ENCODE data around the gene TREML4. TPM values are rescaled to one million over a fixed set of nuclear protein-coding genes. Genes with fewer than 3 reads are reported as not detected.
"Not testable (repeated sequence)": the region's sequence is repeated elsewhere in the genome, so short reads cannot be mapped to it uniquely, and the experiment has no call there.

Gene TREML4
- total and polyA plus RNA-seq, 10 donors = 0.44 to 2.2 TPM; not detected in 8

GRCh38 chr6:41236276-41236675, 8.1 kb downstream of the TREML4 start:
- no peak for DNase-seq
- no peaks in the 10 kb centered on the region for H3K9me3 ChIP-seq
- peaks cover 0 to 39% (median 13%) of the 10 kb centered on the region in 7 donors for H3K27me3 ChIP-seq (replicated peaks in 1 of 7)
- TF ChIP-seq POLR2A (IDR thresholded peaks at IDR 0.05) (no peak), CTCF (IDR thresholded peaks at IDR 0.05 in 8 of 11, conservative IDR thresholded peaks at IDR 0.05 in 3 of 11) (no peak), POLR2AphosphoS5 (IDR thresholded peaks at IDR 0.05) (no peak)
- no peaks in the 10 kb centered on the region for H3K36me3 ChIP-seq
- H3K4me1 ChIP-seq = no peaks in the 10 kb centered on the region
- WGBS, 5 donors = 56 to 91% (median 77%) methylated on average over 4 of the region's 4 CpGs
- intact Hi-C loops (cut with DNase I; ENCODE audit: low total_unique reads) = no loop called here
- H3K27ac ChIP-seq = no peak overlapping the region
- no peak overlapping the region for H3K4me3 ChIP-seq

- Histone ChIP-seq H3K27ac (no peak overlapping the region), H3K4me1 (no peaks in the 10 kb centered on the region), H3K36me3 (no peaks in the 10 kb centered on the region), H3K27me3 (replicated peaks in 1 of 7) (peaks cover 0 to 39% (median 13%) of the 10 kb centered on the region in 7 donors), H3K9me3 (no peaks in the 10 kb centered on the region), H3K4me3 (no peak overlapping the region)
- no peak for TF ChIP-seq POLR2AphosphoS5 (IDR thresholded peaks at IDR 0.05)
- TF ChIP-seq POLR2A (IDR thresholded peaks at IDR 0.05) = no peak
- no peak for TF ChIP-seq CTCF (IDR thresholded peaks at IDR 0.05 in 8 of 11, conservative IDR thresholded peaks at IDR 0.05 in 3 of 11)
- DNase-seq = no peak
- WGBS, 5 donors = 67 to 83% (median 78%) methylated on average over 5 of the region's 5 CpGs
- intact Hi-C loops (cut with DNase I; ENCODE audit: low total_unique reads) = no loop called here
Observed at GRCh38 chr6:41237128-41237527, 9.0 kb downstream of the TREML4 start.

- 23 to 64% (median 26%) methylated on average over 22 of the region's 22 CpGs for WGBS, 5 donors
- no peaks in the 10 kb centered on the region for H3K9me3 ChIP-seq
- TF ChIP-seq POLR2A (IDR thresholded peaks at IDR 0.05) (no peak), POLR2AphosphoS5 (IDR thresholded peaks at IDR 0.05) (no peak), CTCF (IDR thresholded peaks at IDR 0.05 in 8 of 11, conservative IDR thresholded peaks at IDR 0.05 in 3 of 11) (no peak)
- no peaks in the 10 kb centered on the region for H3K36me3 ChIP-seq
- intact Hi-C loops (cut with DNase I; ENCODE audit: low total_unique reads) = no loop called here
- no peaks in the 10 kb centered on the region for H3K4me1 ChIP-seq
- peaks cover 0 to 39% (median 13%) of the 10 kb centered on the region in 7 donors for H3K27me3 ChIP-seq (replicated peaks in 1 of 7)
- no peak overlapping the region for H3K27ac ChIP-seq
- no peak for DNase-seq
- H3K4me3 ChIP-seq = no peak overlapping the region
Observed at GRCh38 chr6:41239467-41240159, 11.5 kb downstream of the TREML4 start.

GRCh38 chr6:41246529-41246928, 18.4 kb downstream of the TREML4 start:
- DNase-seq; H3K4me3 ChIP-seq; H3K4me1 ChIP-seq; intact Hi-C loops (cut with DNase I; ENCODE audit: low total_unique reads); H3K9me3 ChIP-seq; H3K27ac ChIP-seq; H3K27me3 ChIP-seq (replicated peaks in 1 of 7); H3K36me3 ChIP-seq: not testable (repeated sequence)
- 90 to 100% (median 98%) methylated on average over 2 to 4 of the region's 4 CpGs for WGBS, 5 donors
